SU-DHL-6 (cell line): Measurements from ENCODE around the gene RGS19.

Experiments used
- H2AFZ ChIP-seq: fragments of 200-600 bp; sonication (generic); 2 replicates; pipeline ENCODE4 v1.6.1; 2014; ENCODE audit warnings: low read depth, mild to moderate bottlenecking, moderate library complexity, mixed read lengths, antibody characterized with exemption, low read length; ENCODE audit not compliant: severe bottlenecking
- H3F3A ChIP-seq: fragments of 200-600 bp; shearing (Covaris generic); 2 replicates; pipeline ENCODE4 v1.6.0; 2016; ENCODE audit warnings: antibody characterized with exemption, mild to moderate bottlenecking; ENCODE audit not compliant: insufficient read depth
- H3K27ac ChIP-seq: fragments of 200-600 bp; sonication (generic); 2 replicates; pipeline ENCODE4 v1.5.1; 2016; ENCODE audit warnings: low read depth, mild to moderate bottlenecking, low read length, moderate library complexity, mixed read lengths
- H3K27me3 ChIP-seq: fragments of 200-600 bp; sonication (generic), shearing (Covaris generic); 2 replicates; pipeline ENCODE4 v1.6.0; 2014; ENCODE audit warnings: mild to moderate bottlenecking, low read length
- H3K36me3 ChIP-seq: fragments of 200-600 bp; sonication (generic); 2 replicates; pipeline ENCODE4 v1.6.1; 2014; ENCODE audit warnings: mild to moderate bottlenecking, low read length, mixed read lengths
- H3K4me2 ChIP-seq: fragments of 300-600, 200-600 bp; shearing (Covaris generic), sonication (generic); 2 replicates; pipeline ENCODE4 v1.6.0; 2014; ENCODE audit warnings: low read length, low read depth, mild to moderate bottlenecking; ENCODE audit not compliant: poor library complexity, severe bottlenecking
- H3K4me3 ChIP-seq: fragments of 200-600 bp; sonication (generic); 2 replicates; pipeline ENCODE4 v1.5.1; 2014; ENCODE audit warnings: antibody characterized with exemption, low read length, mild to moderate bottlenecking, mixed read lengths; ENCODE audit not compliant: insufficient read depth, poor library complexity, severe bottlenecking
- H3K79me2 ChIP-seq: fragments of 200-600 bp; sonication (generic); 2 replicates; pipeline ENCODE4 v1.6.1; 2014; ENCODE audit warnings: mild to moderate bottlenecking, low read length, moderate library complexity; ENCODE audit not compliant: insufficient read depth
- H3K9ac ChIP-seq: fragments of 200-600 bp; sonication (generic); 2 replicates; pipeline ENCODE4 v1.7.0; 2014; ENCODE audit warnings: mild to moderate bottlenecking, low read length
- H3K9me2 ChIP-seq: fragments of 200-600 bp; sonication (generic); replicated peaks from 2 replicates; pipeline ENCODE4 v1.6.1; 2014; ENCODE audit warnings: low read length; ENCODE audit not compliant: insufficient read depth
- H3K9me3 ChIP-seq: fragments of 200-600 bp; sonication (generic); 2 replicates; pipeline ENCODE4 v1.6.1; 2014; ENCODE audit warnings: low read length, mixed read lengths; ENCODE audit not compliant: insufficient read depth
- H4K20me1 ChIP-seq: fragments of 200-600 bp; sonication (generic); 2 replicates; pipeline ENCODE4 v1.6.1; 2014; ENCODE audit warnings: low read depth, mild to moderate bottlenecking, antibody characterized with exemption, low read length, moderate library complexity, mixed read lengths
- EZH2phosphoT487 ChIP-seq: fragments of 200-600 bp; sonication (generic), shearing (Covaris generic); conservative IDR thresholded peaks from 2 replicates; pipeline ENCODE4 v1.6.1; 2018; ENCODE audit warnings: mild to moderate bottlenecking, antibody characterized with exemption, low read length, moderate library complexity, mixed read lengths
- TF ChIP-seq, protein P1 (sequence below): fragments of 200-600 bp; sonication (generic); IDR thresholded peaks from one replicate; pipeline ENCODE4 v1.5.1; 2017; ENCODE audit warnings: antibody characterized with exemption, mild to moderate bottlenecking, low read length, moderate library complexity; ENCODE audit not compliant: insufficient read depth, poor library complexity, severe bottlenecking

The RGS19 gene

DNA sequence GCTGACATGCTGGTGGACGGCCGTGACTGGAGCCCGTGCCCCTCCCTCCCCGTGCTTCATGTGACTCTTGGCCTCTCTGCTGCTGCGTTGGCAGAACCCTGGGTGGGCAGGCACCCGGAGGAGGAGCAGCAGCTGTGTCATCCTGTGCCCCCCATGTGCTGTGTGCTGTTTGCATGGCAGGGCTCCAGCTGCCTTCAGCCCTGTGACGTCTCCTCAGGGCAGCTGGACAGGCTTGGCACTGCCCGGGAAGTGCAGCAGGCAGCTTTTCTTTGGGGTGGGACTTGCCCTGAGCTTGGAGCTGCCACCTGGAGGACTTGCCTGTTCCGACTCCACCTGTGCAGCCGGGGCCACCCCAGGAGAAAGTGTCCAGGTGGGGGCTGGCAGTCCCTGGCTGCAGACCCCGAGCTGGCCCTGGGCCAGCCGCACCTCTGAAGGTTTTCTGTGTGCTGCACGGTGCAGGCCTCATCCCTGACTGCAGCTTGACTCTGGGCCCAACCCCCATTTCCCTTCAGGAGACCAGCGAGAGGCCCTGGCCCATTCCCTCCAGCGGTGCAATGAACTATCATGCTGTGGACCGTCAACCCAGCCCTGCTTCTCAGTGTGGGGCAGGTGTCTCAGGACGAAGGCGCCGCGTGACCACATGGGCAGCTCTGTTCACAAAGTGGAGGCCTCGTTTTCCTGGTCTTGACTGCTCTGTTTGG lies 19.9 kb upstream of the RGS19 start:
- no peak for TF ChIP-seq EZH2phosphoT487
- TF ChIP-seq, protein P1, sequence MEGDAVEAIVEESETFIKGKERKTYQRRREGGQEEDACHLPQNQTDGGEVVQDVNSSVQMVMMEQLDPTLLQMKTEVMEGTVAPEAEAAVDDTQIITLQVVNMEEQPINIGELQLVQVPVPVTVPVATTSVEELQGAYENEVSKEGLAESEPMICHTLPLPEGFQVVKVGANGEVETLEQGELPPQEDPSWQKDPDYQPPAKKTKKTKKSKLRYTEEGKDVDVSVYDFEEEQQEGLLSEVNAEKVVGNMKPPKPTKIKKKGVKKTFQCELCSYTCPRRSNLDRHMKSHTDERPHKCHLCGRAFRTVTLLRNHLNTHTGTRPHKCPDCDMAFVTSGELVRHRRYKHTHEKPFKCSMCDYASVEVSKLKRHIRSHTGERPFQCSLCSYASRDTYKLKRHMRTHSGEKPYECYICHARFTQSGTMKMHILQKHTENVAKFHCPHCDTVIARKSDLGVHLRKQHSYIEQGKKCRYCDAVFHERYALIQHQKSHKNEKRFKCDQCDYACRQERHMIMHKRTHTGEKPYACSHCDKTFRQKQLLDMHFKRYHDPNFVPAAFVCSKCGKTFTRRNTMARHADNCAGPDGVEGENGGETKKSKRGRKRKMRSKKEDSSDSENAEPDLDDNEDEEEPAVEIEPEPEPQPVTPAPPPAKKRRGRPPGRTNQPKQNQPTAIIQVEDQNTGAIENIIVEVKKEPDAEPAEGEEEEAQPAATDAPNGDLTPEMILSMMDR, result no peak
- no peaks in the 10 kb centered on the region for H3K36me3 ChIP-seq
- H2AFZ ChIP-seq, result no peak overlapping the region
- no peaks in the 10 kb centered on the region for H3K9me2 ChIP-seq
- H3K9me3 ChIP-seq, result no peaks in the 10 kb centered on the region
- H3K27me3 ChIP-seq, result no peaks in the 10 kb centered on the region
- no peaks in the 10 kb centered on the region for H3K79me2 ChIP-seq
- no peak overlapping the region for H3K9ac ChIP-seq
- H3K4me2 ChIP-seq, result no peak overlapping the region
- H3K27ac ChIP-seq, result no peak overlapping the region
- no peaks in the 10 kb centered on the region for H3F3A ChIP-seq
- H3K4me3 ChIP-seq, result no peak overlapping the region
- H4K20me1 ChIP-seq, result no peaks in the 10 kb centered on the region

DNA sequence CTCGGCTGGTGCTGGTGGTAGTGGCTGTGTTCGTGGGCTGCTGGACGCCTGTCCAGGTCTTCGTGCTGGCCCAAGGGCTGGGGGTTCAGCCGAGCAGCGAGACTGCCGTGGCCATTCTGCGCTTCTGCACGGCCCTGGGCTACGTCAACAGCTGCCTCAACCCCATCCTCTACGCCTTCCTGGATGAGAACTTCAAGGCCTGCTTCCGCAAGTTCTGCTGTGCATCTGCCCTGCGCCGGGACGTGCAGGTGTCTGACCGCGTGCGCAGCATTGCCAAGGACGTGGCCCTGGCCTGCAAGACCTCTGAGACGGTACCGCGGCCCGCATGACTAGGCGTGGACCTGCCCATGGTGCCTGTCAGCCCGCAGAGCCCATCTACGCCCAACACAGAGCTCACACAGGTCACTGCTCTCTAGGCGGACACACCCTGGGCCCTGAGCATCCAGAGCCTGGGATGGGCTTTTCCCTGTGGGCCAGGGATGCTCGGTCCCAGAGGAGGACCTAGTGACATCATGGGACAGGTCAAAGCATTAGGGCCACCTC lies 19.2 kb upstream of the RGS19 start:
- Histone ChIP-seq H3F3A (no peaks in the 10 kb centered on the region), H3K4me3 (no peak overlapping the region), H2AFZ (no peak overlapping the region), H3K9ac (no peak overlapping the region), H3K36me3 (no peaks in the 10 kb centered on the region), H3K27ac (no peak overlapping the region), H3K27me3 (no peaks in the 10 kb centered on the region), H3K9me2 (no peaks in the 10 kb centered on the region), H3K4me2 (no peak overlapping the region), H3K79me2 (no peaks in the 10 kb centered on the region), H3K9me3 (no peaks in the 10 kb centered on the region), H4K20me1 (no peaks in the 10 kb centered on the region)
- TF ChIP-seq, protein P1, result no peak
- no peak for TF ChIP-seq EZH2phosphoT487

DNA sequence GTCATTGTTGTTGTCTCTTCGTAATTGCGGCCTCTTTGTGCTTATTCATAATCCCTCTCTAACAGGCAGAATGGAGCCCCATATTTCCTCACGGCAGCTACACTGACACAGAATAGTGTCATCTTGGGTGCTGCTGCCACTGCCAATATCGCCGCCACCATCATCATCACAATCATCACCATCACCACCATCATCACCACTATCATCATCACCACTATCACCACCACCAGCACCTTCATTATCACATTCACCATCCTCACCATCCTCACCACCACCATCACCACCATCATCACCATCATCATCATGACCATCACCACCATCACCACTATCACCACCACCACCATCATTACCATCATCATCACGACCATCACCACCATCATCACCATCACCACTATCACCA lies 17.2 kb upstream of the RGS19 start:
- H3K27me3 ChIP-seq, result no peaks in the 10 kb centered on the region
- H3K4me2 ChIP-seq, result no peak overlapping the region
- no peaks in the 10 kb centered on the region for H4K20me1 ChIP-seq
- no peaks in the 10 kb centered on the region for H3K9me3 ChIP-seq
- H3K27ac ChIP-seq, result no peak overlapping the region
- no peaks in the 10 kb centered on the region for H3K79me2 ChIP-seq
- H2AFZ ChIP-seq, result no peak overlapping the region
- no peak for TF ChIP-seq EZH2phosphoT487
- TF ChIP-seq, protein P1, result no peak
- no peak overlapping the region for H3K4me3 ChIP-seq
- H3F3A ChIP-seq, result no peaks in the 10 kb centered on the region
- no peak overlapping the region for H3K9ac ChIP-seq
- H3K36me3 ChIP-seq, result no peaks in the 10 kb centered on the region
- no peaks in the 10 kb centered on the region for H3K9me2 ChIP-seq
